B cell (primary cell): Measurements from ENCODE around the gene ST6GAL2.

Source experiments
- EZH2 ChIP-seq: IDR thresholded peaks from 2 replicates; pipeline ENCODE4 v1.6.1; 2012; ENCODE audit warnings: borderline replicate concordance, low read depth, mild to moderate bottlenecking, moderate library complexity, low read length; ENCODE audit not compliant: insufficient read depth, poor library complexity, severe bottlenecking
- TF ChIP-seq, protein P1 (sequence below): fragments of 200-600 bp; IDR thresholded peaks from one replicate; pipeline ENCODE4 v1.8.0; 2022; ENCODE audit warnings: antibody characterized with exemption, mild to moderate bottlenecking

DNA sequence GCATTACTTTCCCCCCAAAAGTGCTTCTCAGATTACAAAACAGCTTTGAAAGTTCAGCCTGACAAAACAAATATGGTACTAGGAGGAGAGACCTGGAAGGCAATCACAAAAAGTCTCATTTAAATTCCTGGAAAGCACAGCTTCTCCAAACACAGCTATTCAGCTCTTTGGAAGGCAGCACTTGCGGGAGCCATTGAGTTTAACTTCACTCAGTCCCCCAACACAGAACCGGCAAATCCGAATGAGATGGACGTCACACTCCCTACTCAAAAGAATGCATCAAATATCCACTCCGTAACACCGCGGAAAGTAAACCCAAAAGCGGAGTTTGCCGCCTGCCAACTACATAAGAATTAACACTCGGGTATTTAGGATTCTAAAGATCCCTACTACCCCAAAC, 638 bp downstream of the ST6GAL2 start:
- TF ChIP-seq, protein P1, sequence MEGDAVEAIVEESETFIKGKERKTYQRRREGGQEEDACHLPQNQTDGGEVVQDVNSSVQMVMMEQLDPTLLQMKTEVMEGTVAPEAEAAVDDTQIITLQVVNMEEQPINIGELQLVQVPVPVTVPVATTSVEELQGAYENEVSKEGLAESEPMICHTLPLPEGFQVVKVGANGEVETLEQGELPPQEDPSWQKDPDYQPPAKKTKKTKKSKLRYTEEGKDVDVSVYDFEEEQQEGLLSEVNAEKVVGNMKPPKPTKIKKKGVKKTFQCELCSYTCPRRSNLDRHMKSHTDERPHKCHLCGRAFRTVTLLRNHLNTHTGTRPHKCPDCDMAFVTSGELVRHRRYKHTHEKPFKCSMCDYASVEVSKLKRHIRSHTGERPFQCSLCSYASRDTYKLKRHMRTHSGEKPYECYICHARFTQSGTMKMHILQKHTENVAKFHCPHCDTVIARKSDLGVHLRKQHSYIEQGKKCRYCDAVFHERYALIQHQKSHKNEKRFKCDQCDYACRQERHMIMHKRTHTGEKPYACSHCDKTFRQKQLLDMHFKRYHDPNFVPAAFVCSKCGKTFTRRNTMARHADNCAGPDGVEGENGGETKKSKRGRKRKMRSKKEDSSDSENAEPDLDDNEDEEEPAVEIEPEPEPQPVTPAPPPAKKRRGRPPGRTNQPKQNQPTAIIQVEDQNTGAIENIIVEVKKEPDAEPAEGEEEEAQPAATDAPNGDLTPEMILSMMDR, result no peak
- no peak for TF ChIP-seq EZH2
